Measurements from ENCODE around the gene TF.

Gene TF

GRCh38 chr3:133825969-133826727, 80.0 kb downstream of the TF start:
- H3K4me3 ChIP-seq (ENCODE audit: low read depth, low read length) = no peak overlapping the region
- no peak for TF ChIP-seq MAX (IDR thresholded peaks at IDR 0.05; ENCODE audit: low read depth, low read length)
- no peak for TF ChIP-seq CTCF (IDR thresholded peaks at IDR 0.05; ENCODE audit: low read depth, low read length)
- no peak for TF ChIP-seq POLR2A (IDR thresholded peaks at IDR 0.05; ENCODE audit: extremely low read depth, insufficient read length)
- no peak for TF ChIP-seq MYC (IDR thresholded peaks at IDR 0.05; ENCODE audit: low read depth, low read length)
- no peak for DNase-seq (ENCODE audit: low read depth)

DNA sequence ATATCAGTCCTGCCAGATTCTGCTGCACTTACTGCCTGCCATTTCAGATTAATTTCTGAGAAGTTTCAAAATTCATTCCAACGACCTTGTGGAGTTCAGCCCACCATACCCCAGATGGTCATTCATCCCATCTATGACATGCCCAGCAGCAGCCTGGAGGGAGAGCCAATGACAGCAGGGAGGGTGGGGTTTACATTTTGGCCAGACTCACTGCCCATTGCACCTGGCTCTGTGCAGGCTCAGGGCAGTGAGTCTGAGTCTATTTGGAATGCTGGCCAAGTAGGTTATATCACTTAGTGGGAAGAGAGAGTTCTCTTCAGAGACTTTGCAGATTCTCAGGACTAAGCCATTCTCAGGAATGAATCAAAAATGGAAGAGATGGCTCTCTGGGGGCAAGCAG, 80.9 kb downstream of the TF start:
- DNase-seq (ENCODE audit: low read depth) = no peak
- no peak for TF ChIP-seq POLR2A (IDR thresholded peaks at IDR 0.05; ENCODE audit: extremely low read depth, insufficient read length)
- no peak for TF ChIP-seq MAX (IDR thresholded peaks at IDR 0.05; ENCODE audit: low read depth, low read length)
- TF ChIP-seq CTCF (IDR thresholded peaks at IDR 0.05; ENCODE audit: low read depth, low read length) = no peak
- no peak for TF ChIP-seq MYC (IDR thresholded peaks at IDR 0.05; ENCODE audit: low read depth, low read length)
- no peak overlapping the region for H3K4me3 ChIP-seq (ENCODE audit: low read depth, low read length)

- H3K4me3 ChIP-seq (ENCODE audit: low read depth, low read length) = no peak overlapping the region
- TF ChIP-seq MYC (IDR thresholded peaks at IDR 0.05; ENCODE audit: low read depth, low read length) = no peak
- TF ChIP-seq POLR2A (IDR thresholded peaks at IDR 0.05; ENCODE audit: extremely low read depth, insufficient read length) = no peak
- TF ChIP-seq MAX (IDR thresholded peaks at IDR 0.05; ENCODE audit: low read depth, low read length) = no peak
- TF ChIP-seq CTCF (IDR thresholded peaks at IDR 0.05; ENCODE audit: low read depth, low read length) = no peak
- no peak for DNase-seq (ENCODE audit: low read depth)
Measured at GRCh38 chr3:133827684-133828083, 81.5 kb downstream of the TF start.

GRCh38 chr3:133828576-133829309, 82.5 kb downstream of the TF start:
- TF ChIP-seq MAX (IDR thresholded peaks at IDR 0.05; ENCODE audit: low read depth, low read length) (no peak), POLR2A (IDR thresholded peaks at IDR 0.05; ENCODE audit: extremely low read depth, insufficient read length) (no peak), CTCF (IDR thresholded peaks at IDR 0.05; ENCODE audit: low read depth, low read length) (no peak), MYC (IDR thresholded peaks at IDR 0.05; ENCODE audit: low read depth, low read length) (no peak)
- DNase-seq (ENCODE audit: low read depth) = no peak
- H3K4me3 ChIP-seq (ENCODE audit: low read depth, low read length) = no peak overlapping the region

DNA sequence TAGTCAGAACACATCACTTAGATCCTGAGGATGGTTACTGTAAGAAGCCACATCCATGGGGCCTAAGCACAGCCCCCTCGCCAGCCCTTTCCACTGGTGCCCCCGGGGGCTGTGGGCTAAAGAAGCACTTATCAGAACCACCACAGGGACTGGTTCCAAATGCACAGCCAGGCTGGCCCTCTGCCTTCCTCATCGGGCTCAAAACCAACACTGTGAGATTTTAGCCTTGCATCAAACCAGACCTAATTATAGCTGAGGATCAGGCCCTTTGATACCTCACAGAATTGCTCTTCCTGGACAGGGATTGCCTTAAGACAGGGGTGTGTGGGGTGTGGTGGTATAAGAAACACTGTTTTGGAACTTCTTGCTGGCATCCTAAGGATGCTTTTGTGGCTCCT, 83.1 kb downstream of the TF start:
- no peak overlapping the region for H3K4me3 ChIP-seq (ENCODE audit: low read depth, low read length)
- no peak for DNase-seq (ENCODE audit: low read depth)
- TF ChIP-seq POLR2A (IDR thresholded peaks at IDR 0.05; ENCODE audit: extremely low read depth, insufficient read length) = no peak

DNA sequence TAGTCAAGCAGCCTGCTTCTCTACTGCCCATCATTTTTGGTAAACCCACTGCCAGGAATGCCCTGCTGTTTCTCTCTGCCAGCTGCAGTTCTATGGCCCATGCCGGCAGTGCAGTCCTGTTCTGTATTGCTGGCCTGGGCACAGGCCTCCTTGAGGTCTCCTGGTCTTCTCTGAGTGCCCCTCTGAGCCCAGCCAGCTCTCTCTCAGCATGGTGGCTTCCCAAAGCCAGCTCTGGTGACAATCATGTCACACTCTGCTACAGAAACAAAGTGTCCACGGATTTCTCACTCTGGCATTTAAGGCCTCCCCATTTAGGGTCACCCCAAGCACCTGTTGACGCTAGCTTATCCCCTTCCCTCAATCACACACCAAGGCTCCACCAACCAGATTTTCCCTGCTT, 83.9 kb downstream of the TF start:
- no peak for TF ChIP-seq MYC (IDR thresholded peaks at IDR 0.05; ENCODE audit: low read depth, low read length)
- TF ChIP-seq MAX (IDR thresholded peaks at IDR 0.05; ENCODE audit: low read depth, low read length) = no peak
- TF ChIP-seq POLR2A (IDR thresholded peaks at IDR 0.05; ENCODE audit: extremely low read depth, insufficient read length) = no peak
- no peak for TF ChIP-seq CTCF (IDR thresholded peaks at IDR 0.05; ENCODE audit: low read depth, low read length)
- DNase-seq (ENCODE audit: low read depth) = no peak
- no peak overlapping the region for H3K4me3 ChIP-seq (ENCODE audit: low read depth, low read length)
